K562 (cell line): ENCODE measurements around the gene ASIC3. TPM values are rescaled to one million over a fixed set of nuclear protein-coding genes. Genes with fewer than 3 reads are reported as not detected.

Experiments used
- BRD9 ChIP-seq: fragments of 450-650 bp; IDR thresholded peaks from 2 replicates; pipeline ENCODE4 v1.6.1; 2018; ENCODE audit warnings: low read depth; ENCODE audit not compliant: partially characterized antibody
- CBFA2T3 ChIP-seq: fragments of 450-650 bp; IDR thresholded peaks from 2 replicates; pipeline ENCODE4 v1.6.1; 2017
- CHCHD3 ChIP-seq: fragments of 250-450 bp; sonication (Bioruptor Pico); IDR thresholded peaks from 2 replicates; pipeline ENCODE4 v2.1.2; 2022; ENCODE audit warnings: mild to moderate bottlenecking
- DNMT1 ChIP-seq: fragments of 450-650 bp; IDR thresholded peaks from 2 replicates; pipeline ENCODE4 v1.6.1; 2016; ENCODE audit warnings: antibody characterized with exemption, mild to moderate bottlenecking
- EP300 ChIP-seq: IDR thresholded peaks from 2 replicates; pipeline ENCODE4 v1.6.1; 2012; ENCODE audit warnings: low read length, improper control_type of control experiment
- FOS ChIP-seq: IDR thresholded peaks from 3 replicates; pipeline ENCODE4 v1.6.1; 2011; ENCODE audit not compliant: insufficient read length; ENCODE audit errors: extremely low read depth
- GTF2E2 ChIP-seq: fragments of 200-800 bp; sonication (Bioruptor generic); IDR thresholded peaks from 2 replicates; pipeline ENCODE4 v1.6.1; 2016; ENCODE audit warnings: missing genetic modification characterization, missing compliant biosample characterization
- HDAC1 ChIP-seq, 2 experiments: fragments of 450-650 bp; IDR thresholded peaks; 2 replicates each; pipeline ENCODE4 v1.6.1; 2016 to 2017; ENCODE audit warnings: inconsistent platforms in 1 of 2, mild to moderate bottlenecking in 1 of 2, moderate library complexity in 1 of 2
- HDGF ChIP-seq: fragments of 450-650 bp; IDR thresholded peaks from 2 replicates; pipeline ENCODE4 v1.6.1; 2016
- KAT8 ChIP-seq: fragments of 450-650 bp; IDR thresholded peaks from 2 replicates; pipeline ENCODE4 v1.6.1; 2016; ENCODE audit warnings: low read depth, mild to moderate bottlenecking
- PKNOX1 ChIP-seq: fragments of 450-650 bp; IDR thresholded peaks from 2 replicates; pipeline ENCODE4 v1.6.1; 2016
- POLR2G ChIP-seq: fragments of 200-400 bp; formaldehyde crosslinking; IDR thresholded peaks from 2 replicates; pipeline ENCODE4 v1.6.1; 2017; ENCODE audit warnings: low read depth, mild to moderate bottlenecking, antibody characterized with exemption, low read length, moderate library complexity
- RUNX1 ChIP-seq: sonication (generic); IDR thresholded peaks from 2 replicates; pipeline ENCODE4 v1.6.1; 2016; ENCODE audit warnings: antibody characterized with exemption, low read depth
- SMARCE1 ChIP-seq: fragments of 450-650 bp; IDR thresholded peaks from 2 replicates; pipeline ENCODE4 v1.7.1; 2016; ENCODE audit warnings: mild to moderate bottlenecking
- TAL1 ChIP-seq: fragments of 450-650 bp; IDR thresholded peaks from 2 replicates; pipeline ENCODE4 v1.6.1; 2016; ENCODE audit warnings: mild to moderate bottlenecking
- ZFP36 ChIP-seq: fragments of 150-350 bp; IDR thresholded peaks from 2 replicates; pipeline ENCODE4 v1.6.1; 2018; ENCODE audit warnings: low read length, low read depth; ENCODE audit not compliant: partially characterized antibody
- ZNF133 ChIP-seq: fragments of 250-450 bp; sonication (Bioruptor Pico); IDR thresholded peaks from 2 replicates; pipeline ENCODE4 v1.4.0; 2020; ENCODE audit warnings: mild to moderate bottlenecking
- ZNF518B ChIP-seq: fragments of 250-450 bp; sonication (Bioruptor Pico); IDR thresholded peaks from 2 replicates; pipeline ENCODE4 v1.5.0; 2021; ENCODE audit warnings: mild to moderate bottlenecking, moderate library complexity
- ZNF583 ChIP-seq: fragments of 250-450 bp; sonication (Bioruptor Pico); IDR thresholded peaks from 2 replicates; pipeline ENCODE4 v1.4.0; 2020
- ZNF586 ChIP-seq: fragments of 450-650 bp; formaldehyde crosslinking; conservative IDR thresholded peaks from 2 replicates; pipeline ENCODE4 v1.4.0; 2020; ENCODE audit warnings: mild to moderate bottlenecking, moderate library complexity
- ZNF609 ChIP-seq: sonication (generic); formaldehyde crosslinking; IDR thresholded peaks from 2 replicates; pipeline ENCODE4 v1.8.1; 2023; ENCODE audit warnings: missing genetic modification reagents, mild to moderate bottlenecking, borderline replicate concordance
- ZNF695 ChIP-seq: fragments of 450-650 bp; formaldehyde crosslinking; IDR thresholded peaks from 2 replicates; pipeline ENCODE4 v1.4.0; 2020; ENCODE audit warnings: mild to moderate bottlenecking, moderate library complexity
- ZNF699 ChIP-seq: fragments of 250-450 bp; sonication (Bioruptor Pico); IDR thresholded peaks from 2 replicates; pipeline ENCODE4 v1.8.0; 2021; ENCODE audit warnings: mild to moderate bottlenecking, moderate library complexity; ENCODE audit not compliant: insufficient replicate concordance
- polyA plus RNA-seq, 8 experiments: library from polyadenylated mRNA; depleted of rRNA in 4 of 8; stranded (reverse) in 5 of 8; unstranded in 3 of 8; fragments of >200 nt; fragmentation: Nextera tagmentation in 2 of 8; fragmentation: Illumina TruSeq in 1 of 8; extraction: Ambion mirVana in 2 of 8; extraction: Trizol in 1 of 8; gene quantifications; 2 replicates each; pipeline versions ENCODE4 v1.2.1 to v1.2.3, GENCODE V29; 2011 to 2014; ENCODE audit warnings: inconsistent platforms in 1 of 8, missing spikeins in 1 of 8
- total RNA-seq, 7 experiments: library from RNA; depleted of rRNA in 6 of 7; stranded (reverse); fragments of >200 nt in 6 of 7; fragmentation: Illumina TruSeq in 2 of 7; extraction: Trizol in 2 of 7; gene quantifications; 2 replicates each; pipeline versions ENCODE4 v1.2.1 to v1.2.3, GENCODE V29; 2011 to 2021; ENCODE audit warnings: low replicate concordance in 1 of 7

ASIC3 gene
- total and polyA plus RNA-seq, 9 of the 15 experiments (the other 6 are each of a cell fraction or from before 2014, with no cell fraction given) = 0.11 to 5.0 (median 0.87) TPM

GRCh38 chr7:151003572-151003971, 44.8 kb upstream of the ASIC3 start (continued):
- TF ChIP-seq ZNF518B (CRISPR knock-in tag) = no peak
- no peak for TF ChIP-seq GTF2E2 (tag)
- TF ChIP-seq FOS = no peak
- no peak for TF ChIP-seq POLR2G
- no peak for TF ChIP-seq KAT8
- TF ChIP-seq ZNF609 (CRISPR knock-in tag) = no peak
- no peak for TF ChIP-seq ZNF695 (CRISPR knock-in tag)
- TF ChIP-seq EP300 = 0 out of 2 replicates have a peak, but pooled peaks have one; percentile 19
- TF ChIP-seq SMARCE1 = peak; percentile 71
- peak; percentile 82 for TF ChIP-seq PKNOX1
- no peak for TF ChIP-seq BRD9
- peak; percentile 6 for TF ChIP-seq ZFP36
- TF ChIP-seq CHCHD3 (CRISPR knock-in tag) = no peak
- TF ChIP-seq HDAC1 (IDR thresholded peaks at IDR 0.05) = peak in 1 of 2 experiments; percentile 51; a peak in 1 of 4 replicates
- TF ChIP-seq ZNF586 (CRISPR knock-in tag) = no peak
- TF ChIP-seq DNMT1 = no peak
- TF ChIP-seq HDGF = 0 out of 2 replicates have a peak, but pooled peaks have one; percentile 38
- TF ChIP-seq CBFA2T3 = no peak
- TF ChIP-seq ZNF583 (CRISPR knock-in tag) = no peak
- TF ChIP-seq TAL1 = no peak
- TF ChIP-seq ZNF699 = no peak
- TF ChIP-seq ZNF133 (CRISPR knock-in tag) = no peak
- TF ChIP-seq RUNX1 = no peak
